HCT116 (cell line): ENCODE measurements around the gene STK4. TPM values are rescaled to one million over a fixed set of nuclear protein-coding genes. Genes with fewer than 3 reads are reported as not detected.

Experiments
- ATAC-seq: fragments of 200-7000 bp; cut with Tn5 transposase; 2 replicates; pipeline ENCODE4 v1.9.1; 2020; ENCODE audit warnings: mild to moderate bottlenecking, moderate library complexity
- BruUV-seq: library from RNA; stranded (reverse); fragments of 400-500 nt; replicated peaks from 2 replicates; lab custom pipeline; 2021; lab: Mats Ljungman, UMichigan
- CTCF ChIA-PET: fragments of 300-600 bp; sonication (Branson Sonifier 250); formaldehyde crosslinking; loops from one replicate; lab custom pipeline; 2021; ENCODE audit warnings: antibody characterized with exemption; lab: Charles Lee
- POLR2A ChIA-PET: fragments of 300-600, 350-600 bp; sonication (Branson Sonifier 250); formaldehyde crosslinking; loops from one replicate; lab custom pipeline; 2021; ENCODE audit warnings: antibody characterized with exemption; lab: Charles Lee
- RAD21 ChIA-PET, 2 experiments: fragments of 300-600 bp; sonication (Branson Sonifier 250); formaldehyde crosslinking; loops; one replicate each; lab custom pipeline; 2023; ENCODE audit warnings: low total read pairs in 2 of 2; ENCODE audit not compliant: uncharacterized antibody in 2 of 2, unreplicated experiment in 2 of 2, low non-redundant PET in 1 of 2; lab: Charles Lee
- DNase-seq: peaks from one replicate; pipeline ENCODE4 v3.0.0-alpha.2; 2010; ENCODE audit warnings: low read depth, low spot score
- H2AFZ ChIP-seq: fragments of 200-600 bp; shearing (Covaris generic), sonication (generic); 2 replicates; pipeline ENCODE4 v1.6.1; 2017; ENCODE audit warnings: low read depth, mixed run types, mixed read lengths, antibody characterized with exemption, low read length; ENCODE audit not compliant: poor library complexity, severe bottlenecking
- H3K27ac ChIP-seq: 2 replicates; pipeline ENCODE4 v1.5.1; 2012; ENCODE audit warnings: low read depth, low read length
- H3K27me3 ChIP-seq: fragments of 200-600 bp; sonication (generic); 2 replicates; pipeline ENCODE4 v1.6.1; 2016; ENCODE audit warnings: mixed run types, low read length, mixed read lengths; ENCODE audit not compliant: insufficient read depth
- H3K36me3 ChIP-seq, 2 experiments: fragments of 200-500 bp in 1 of 2; fragments of 200-600 bp in 1 of 2; sonication (Bioruptor generic) in 1 of 2; sonication (generic) in 1 of 2; 2 replicates each; pipeline versions ENCODE4 v1.5.1 to v1.6.1; 2014 to 2016; ENCODE audit warnings: low read length in 2 of 2, inconsistent platforms in 1 of 2, mixed read lengths in 1 of 2, mixed run types in 1 of 2; ENCODE audit not compliant: insufficient read depth in 2 of 2, control insufficient read depth in 1 of 2
- H3K4me1 ChIP-seq, 2 experiments: fragments of 200-600 bp in 1 of 2; sonication (generic) in 1 of 2; 2 replicates each; pipeline versions ENCODE4 v1.5.1 to v1.6.1; 2012 to 2017; ENCODE audit warnings: low read length in 2 of 2, inconsistent platforms in 1 of 2, mild to moderate bottlenecking in 1 of 2, mixed read lengths in 1 of 2, mixed run types in 1 of 2, moderate library complexity in 1 of 2; ENCODE audit not compliant: insufficient read depth in 2 of 2, control insufficient read depth in 1 of 2
- H3K4me2 ChIP-seq: fragments of 200-600 bp; sonication (generic); 2 replicates; pipeline ENCODE4 v1.6.1; 2017; ENCODE audit warnings: mixed run types, low read length, mixed read lengths
- H3K4me3 ChIP-seq, 2 experiments: fragments of 200-600 bp in 1 of 2; sonication (generic) in 1 of 2; replicated peaks in 1 of 2; 2 replicates each; pipeline ENCODE4 v1.5.1; 2011 to 2016; ENCODE audit warnings: low read length in 2 of 2, control low read depth in 1 of 2, low read depth in 1 of 2, mild to moderate bottlenecking in 1 of 2, mixed read lengths in 1 of 2, mixed run types in 1 of 2
- H3K79me2 ChIP-seq: fragments of 200-600 bp; sonication (generic); 2 replicates; pipeline ENCODE4 v1.6.1; 2017; ENCODE audit warnings: mild to moderate bottlenecking, mixed run types, low read length, moderate library complexity, mixed read lengths; ENCODE audit not compliant: insufficient read depth
- H3K9ac ChIP-seq: fragments of 200-600 bp; sonication (generic); 2 replicates; pipeline ENCODE4 v1.6.1; 2016; ENCODE audit warnings: low read length, mixed read lengths
- H3K9me2 ChIP-seq: fragments of 200-600 bp; sonication (generic), shearing (Covaris generic); 2 replicates; pipeline ENCODE4 v1.6.1; 2017; ENCODE audit warnings: mixed run types, mild to moderate bottlenecking, moderate library complexity; ENCODE audit not compliant: insufficient read depth
- H3K9me3 ChIP-seq, 2 experiments: fragments of 200-500 bp in 1 of 2; fragments of 200-600 bp in 1 of 2; sonication (Bioruptor generic) in 1 of 2; sonication (generic) in 1 of 2; 2 replicates each; pipeline ENCODE4 v1.6.1; 2014 to 2017; ENCODE audit warnings: low read length in 2 of 2, mixed read lengths in 2 of 2, inconsistent platforms in 1 of 2, low read depth in 1 of 2, mild to moderate bottlenecking in 1 of 2, mixed run types in 1 of 2, moderate library complexity in 1 of 2; ENCODE audit not compliant: control insufficient read depth in 1 of 2, insufficient read depth in 1 of 2
- H4K20me1 ChIP-seq: fragments of 200-600 bp; sonication (generic), shearing (Covaris generic); 2 replicates; pipeline ENCODE4 v1.6.1; 2017; ENCODE audit warnings: mixed run types, mild to moderate bottlenecking, moderate library complexity; ENCODE audit not compliant: insufficient read depth
- ATF3 ChIP-seq: IDR thresholded peaks from 2 replicates; pipeline ENCODE4 v1.6.1; 2012
- CBX3 ChIP-seq: IDR thresholded peaks from 2 replicates; pipeline ENCODE4 v1.6.1; 2012; ENCODE audit warnings: low read depth
- CTCF ChIP-seq, 3 experiments: fragments of 200-600 bp in 1 of 3; sonication (generic) in 1 of 3; IDR thresholded peaks in 2 of 3; conservative IDR thresholded peaks in 1 of 3; 2 replicates each; pipeline ENCODE4 v1.5.1; 2012 to 2017; ENCODE audit warnings: low read depth in 2 of 3, low read length in 2 of 3, antibody characterized with exemption in 1 of 3, borderline replicate concordance in 1 of 3, control low read depth in 1 of 3, mild to moderate bottlenecking in 1 of 3, mixed read lengths in 1 of 3, mixed run types in 1 of 3, moderate library complexity in 1 of 3; ENCODE audit not compliant: insufficient read depth in 1 of 3
- EGR1 ChIP-seq: IDR thresholded peaks from 2 replicates; pipeline ENCODE4 v1.6.1; 2012; ENCODE audit warnings: low read depth
- EZH2 ChIP-seq: fragments of 200-600 bp; sonication (generic); IDR thresholded peaks from 2 replicates; pipeline ENCODE4 v1.6.1; 2017; ENCODE audit warnings: antibody characterized with exemption, mixed run types
- EZH2phosphoT487 ChIP-seq: fragments of 200-600 bp; IDR thresholded peaks from 2 replicates; pipeline ENCODE4 v1.6.1; 2018; ENCODE audit warnings: antibody characterized with exemption, borderline replicate concordance
- FOSL1 ChIP-seq: IDR thresholded peaks from 2 replicates; pipeline ENCODE4 v1.6.1; 2012; ENCODE audit warnings: low read depth
- MAX ChIP-seq: IDR thresholded peaks from 2 replicates; pipeline ENCODE4 v1.6.1; 2012
- RAD21 ChIP-seq: IDR thresholded peaks from 2 replicates; pipeline ENCODE4 v1.6.1; 2012; ENCODE audit warnings: low read depth, mild to moderate bottlenecking
- REST ChIP-seq: IDR thresholded peaks from 2 replicates; pipeline ENCODE4 v1.6.1; 2012; ENCODE audit warnings: low read depth
- SRF ChIP-seq: IDR thresholded peaks from 2 replicates; pipeline ENCODE4 v1.6.1; 2012; ENCODE audit warnings: low read depth
- TCF7L2 ChIP-seq: IDR thresholded peaks from 2 replicates; pipeline ENCODE4 v1.7.0; 2011; ENCODE audit warnings: borderline replicate concordance, inconsistent platforms; ENCODE audit not compliant: insufficient read depth, insufficient read length; ENCODE audit errors: extremely low read depth
- ZFX ChIP-seq: fragments of 450-650 bp; IDR thresholded peaks from 2 replicates; pipeline ENCODE4 v1.6.1; 2017
- ZNF274 ChIP-seq: fragments of 200-500 bp; sonication (Bioruptor generic); IDR thresholded peaks from 2 replicates; pipeline ENCODE4 v1.6.1; 2014; ENCODE audit warnings: mild to moderate bottlenecking, low read depth, low read length, inconsistent platforms
- intact Hi-C: fragments of 100-400 bp; cut with micrococcal nuclease; formaldehyde crosslinking; loops from 2 replicates; pipeline ENCODE4 v1.10.0; 2022
- total RNA-seq: library from RNA; stranded (reverse); gene quantifications from one replicate; pipeline ENCODE4 v1.2.1, GENCODE V29; 2021; ENCODE audit not compliant: unreplicated experiment
- TF ChIP-seq, protein P1 (sequence below): IDR thresholded peaks from 2 replicates; pipeline ENCODE4 v1.6.1; 2011; ENCODE audit warnings: mild to moderate bottlenecking, low read length, moderate library complexity; ENCODE audit not compliant: insufficient replicate concordance; ENCODE audit errors: extremely low read depth

The STK4 gene
- total RNA-seq, 1 experiment from 2014 or later = 45.4 TPM

DNA sequence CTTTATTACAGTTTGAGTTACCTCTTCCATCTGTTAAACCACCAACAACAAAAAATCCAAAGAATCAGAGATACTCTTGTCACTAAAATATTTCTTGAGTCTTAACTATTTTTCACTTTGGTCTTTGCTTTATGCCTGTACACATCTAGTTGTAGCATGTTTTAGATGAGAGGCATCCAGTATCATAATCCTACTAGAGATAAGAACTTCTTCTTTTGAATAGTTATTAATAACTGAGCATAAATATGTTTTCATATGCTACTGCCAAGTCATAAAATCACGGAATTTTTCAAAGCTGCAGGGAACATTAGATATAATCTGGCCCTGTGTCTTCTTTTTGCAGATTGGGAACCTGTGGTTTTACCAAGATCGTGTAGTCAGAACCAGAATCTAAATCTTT is 55.3 kb downstream of the STK4 start:
- intact Hi-C loops = no loop called here

More for the DNA sequence above, 55.3 kb downstream of the STK4 start:
- Histone ChIP-seq H3K36me3 (peaks cover 9 to 12% of the 10 kb centered on the region in 2 experiments; a peak in 3 of 4 replicates), H3K4me3 (no peak overlapping the region), H3K9me3 (no peaks in the 10 kb centered on the region), H3K4me2 (no peak overlapping the region), H3K4me1 (no peaks in the 10 kb centered on the region), H2AFZ (no peak overlapping the region), H3K27me3 (no peaks in the 10 kb centered on the region), H3K9me2 (no peaks in the 10 kb centered on the region), H3K9ac (no peak overlapping the region), H3K27ac (no peak overlapping the region), H3K79me2 (peaks cover 6% of the 10 kb centered on the region; the same call in 1 of the 2 replicates), H4K20me1 (no peaks in the 10 kb centered on the region)
- RAD21 ChIA-PET = no interaction called here
- POLR2A ChIA-PET = no interaction called here
- no peak for DNase-seq
- no TSS peak for BruUV-seq
- CTCF ChIA-PET = no interaction called here
- no peak for ATAC-seq
- no peak for TF ChIP-seq FOSL1
- TF ChIP-seq EGR1 = no peak
- TF ChIP-seq EZH2 = no peak
- no peak for TF ChIP-seq CBX3
- no peak for TF ChIP-seq ZNF274
- no peak for TF ChIP-seq EZH2phosphoT487
- no peak for TF ChIP-seq TCF7L2
- no peak for TF ChIP-seq REST
- no peak for TF ChIP-seq ATF3
- TF ChIP-seq SRF = no peak
- TF ChIP-seq, protein P1, sequence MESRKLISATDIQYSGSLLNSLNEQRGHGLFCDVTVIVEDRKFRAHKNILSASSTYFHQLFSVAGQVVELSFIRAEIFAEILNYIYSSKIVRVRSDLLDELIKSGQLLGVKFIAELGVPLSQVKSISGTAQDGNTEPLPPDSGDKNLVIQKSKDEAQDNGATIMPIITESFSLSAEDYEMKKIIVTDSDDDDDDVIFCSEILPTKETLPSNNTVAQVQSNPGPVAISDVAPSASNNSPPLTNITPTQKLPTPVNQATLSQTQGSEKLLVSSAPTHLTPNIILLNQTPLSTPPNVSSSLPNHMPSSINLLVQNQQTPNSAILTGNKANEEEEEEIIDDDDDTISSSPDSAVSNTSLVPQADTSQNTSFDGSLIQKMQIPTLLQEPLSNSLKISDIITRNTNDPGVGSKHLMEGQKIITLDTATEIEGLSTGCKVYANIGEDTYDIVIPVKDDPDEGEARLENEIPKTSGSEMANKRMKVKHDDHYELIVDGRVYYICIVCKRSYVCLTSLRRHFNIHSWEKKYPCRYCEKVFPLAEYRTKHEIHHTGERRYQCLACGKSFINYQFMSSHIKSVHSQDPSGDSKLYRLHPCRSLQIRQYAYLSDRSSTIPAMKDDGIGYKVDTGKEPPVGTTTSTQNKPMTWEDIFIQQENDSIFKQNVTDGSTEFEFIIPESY = no peak
- no peak for TF ChIP-seq CTCF (IDR thresholded peaks at IDR 0.05 in 2 of 3, conservative IDR thresholded peaks at IDR 0.05 in 1 of 3; ENCODE audit: borderline replicate concordance in 1 of 3, insufficient read depth in 1 of 3, low read depth in 2 of 3, low read length in 2 of 3)
- no peak for TF ChIP-seq MAX
- no peak for TF ChIP-seq ZFX
- no peak for TF ChIP-seq RAD21
